ENCODE measurements around the gene ZNF592. TPM values are rescaled to one million over a fixed set of nuclear protein-coding genes. Genes with fewer than 3 reads are reported as not detected.

ZNF592 gene
- total RNA-seq, 1 experiment from 2014 or later, result 34.6 TPM

DNA sequence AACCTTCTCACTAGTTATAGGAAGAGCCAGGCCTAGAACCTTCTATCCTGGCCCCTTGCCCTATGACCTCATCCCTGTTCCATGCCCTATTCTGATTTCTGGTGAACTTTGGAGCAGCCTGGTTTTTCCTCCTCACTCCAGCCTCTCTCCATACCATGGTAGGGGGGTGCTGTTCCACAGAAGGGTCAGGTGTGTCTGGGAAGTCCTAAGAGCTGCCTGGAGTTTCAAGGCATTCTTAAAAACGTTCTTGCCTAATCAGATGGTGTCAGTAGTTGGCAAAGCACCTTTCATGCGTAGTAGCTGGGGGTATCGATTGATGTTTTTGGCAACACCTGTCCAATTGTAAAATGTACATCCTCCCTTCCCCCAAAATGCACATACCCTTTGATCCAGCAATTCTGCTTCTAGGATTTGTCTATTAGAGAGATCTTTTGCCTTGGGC lies 52.0 kb downstream of the ZNF592 start:
- H3K79me1 ChIP-seq (ENCODE audit: insufficient read depth, low read depth, low read length, poor library complexity, severe bottlenecking), result no peaks in the 10 kb centered on the region
- no peak overlapping the region for H2BK12ac ChIP-seq (ENCODE audit: insufficient read length, low read depth, low read length)
- H2AK5ac ChIP-seq (ENCODE audit: insufficient read length, low read length), result no peak overlapping the region
- DNase-seq, result no peak
- no peak overlapping the region for H3K23ac ChIP-seq (ENCODE audit: insufficient read length, low read depth, low read length)
- TF ChIP-seq, protein P1, sequence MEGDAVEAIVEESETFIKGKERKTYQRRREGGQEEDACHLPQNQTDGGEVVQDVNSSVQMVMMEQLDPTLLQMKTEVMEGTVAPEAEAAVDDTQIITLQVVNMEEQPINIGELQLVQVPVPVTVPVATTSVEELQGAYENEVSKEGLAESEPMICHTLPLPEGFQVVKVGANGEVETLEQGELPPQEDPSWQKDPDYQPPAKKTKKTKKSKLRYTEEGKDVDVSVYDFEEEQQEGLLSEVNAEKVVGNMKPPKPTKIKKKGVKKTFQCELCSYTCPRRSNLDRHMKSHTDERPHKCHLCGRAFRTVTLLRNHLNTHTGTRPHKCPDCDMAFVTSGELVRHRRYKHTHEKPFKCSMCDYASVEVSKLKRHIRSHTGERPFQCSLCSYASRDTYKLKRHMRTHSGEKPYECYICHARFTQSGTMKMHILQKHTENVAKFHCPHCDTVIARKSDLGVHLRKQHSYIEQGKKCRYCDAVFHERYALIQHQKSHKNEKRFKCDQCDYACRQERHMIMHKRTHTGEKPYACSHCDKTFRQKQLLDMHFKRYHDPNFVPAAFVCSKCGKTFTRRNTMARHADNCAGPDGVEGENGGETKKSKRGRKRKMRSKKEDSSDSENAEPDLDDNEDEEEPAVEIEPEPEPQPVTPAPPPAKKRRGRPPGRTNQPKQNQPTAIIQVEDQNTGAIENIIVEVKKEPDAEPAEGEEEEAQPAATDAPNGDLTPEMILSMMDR (conservative IDR thresholded peaks at IDR 0.05), result no peak
- H4K91ac ChIP-seq (ENCODE audit: insufficient read length, low read depth, low read length), result no peak overlapping the region
- no peak overlapping the region for H2BK5ac ChIP-seq (ENCODE audit: insufficient read length, low read length)
- H4K8ac ChIP-seq (replicated peaks; ENCODE audit: insufficient read length, low read depth, low read length), result no peak overlapping the region
- no CpG with 5 or more reads among the region's 3 CpGs for WGBS (ENCODE audit: extremely low coverage, insufficient read length, low lambda C conversion rate)
- no peak overlapping the region for H4K5ac ChIP-seq (ENCODE audit: insufficient read length, low read depth, low read length)
- H3K23me2 ChIP-seq (ENCODE audit: insufficient read length, low read depth, low read length, poor library complexity, severe bottlenecking), result no peaks in the 10 kb centered on the region
- Mint-ChIP-seq H3K27ac (no peak overlapping the region; a peak in 1 of 7 replicates), H3K36me3 (ENCODE audit: insufficient read depth in 1 of 3, low read depth in 3 of 3) (peaks cover 9 to 58% (median 43%) of the 10 kb centered on the region in 3 experiments; a peak in 6 of 7 replicates), H3K27me3 (ENCODE audit: low read depth) (no peaks in the 10 kb centered on the region), H3K9me3 (no peaks in the 10 kb centered on the region), H3K4me3 (no peak overlapping the region), H3K4me1 (no peaks in the 10 kb centered on the region)
- H3T11ph ChIP-seq (ENCODE audit: low read length), result no peak overlapping the region
- H3K27me3 ChIP-seq (ENCODE audit: insufficient read depth, low read length), result no peaks in the 10 kb centered on the region
- H3K9ac ChIP-seq (ENCODE audit: extremely low read depth, insufficient read length, low read length), result no peak overlapping the region
- H2BK120ac ChIP-seq (ENCODE audit: low read depth, low read length, poor library complexity, severe bottlenecking), result no peak overlapping the region
- no peak overlapping the region for H3K27ac ChIP-seq (ENCODE audit: insufficient read length, low read depth, low read length)
- H3K79me2 ChIP-seq (ENCODE audit: insufficient read depth, low read length), result no peaks in the 10 kb centered on the region
- H3K4me2 ChIP-seq (ENCODE audit: insufficient read depth, insufficient read length, low read length), result no peak overlapping the region
- no peak overlapping the region for H3K4ac ChIP-seq (ENCODE audit: low read depth, low read length)
- no peak overlapping the region for H2AFZ ChIP-seq (ENCODE audit: low read length)
- no peak overlapping the region for H3K56ac ChIP-seq (ENCODE audit: insufficient read length, low read depth, low read length)
- H4K20me1 ChIP-seq (ENCODE audit: control insufficient read depth, insufficient read depth, insufficient read length), result no peaks in the 10 kb centered on the region
- no peak overlapping the region for H2BK20ac ChIP-seq (ENCODE audit: low read depth, low read length, poor library complexity, severe bottlenecking)
- no peak overlapping the region for H2BK15ac ChIP-seq (ENCODE audit: low read depth, low read length)
- no peak overlapping the region for H3K18ac ChIP-seq (ENCODE audit: insufficient read length, low read depth, low read length)
- no peaks in the 10 kb centered on the region for H3K9me3 ChIP-seq (ENCODE audit: control insufficient read depth, low read depth, low read length)
- no peak overlapping the region for H3K14ac ChIP-seq (ENCODE audit: insufficient read depth, low read length)
- no peaks in the 10 kb centered on the region for H3K4me1 ChIP-seq (ENCODE audit: insufficient read depth, low read length)

All from H9 (cell line).